DND-41 (cell line): ENCODE results near the gene DHCR7.

Source experiments
- ATAC-seq: fragments of 200-7000 bp; cut with Tn5 transposase; 3 replicates; pipeline ENCODE4 v1.9.1; 2021; ENCODE audit warnings: low read depth; ENCODE audit not compliant: insufficient read depth
- DNase-seq: peaks from one replicate; pipeline ENCODE4 v3.0.0-alpha.2; 2020
- H2AFZ ChIP-seq: 2 replicates; pipeline ENCODE4 v1.6.0; 2012; ENCODE audit warnings: low read depth, low read length
- H3K27ac ChIP-seq: 2 replicates; pipeline ENCODE4 v1.5.1; 2012; ENCODE audit warnings: low read length, inconsistent platforms
- H3K27me3 ChIP-seq: fragments of 200-600 bp; sonication (generic); 2 replicates; pipeline ENCODE4 v1.6.0; 2012; ENCODE audit warnings: low read length, mild to moderate bottlenecking, inconsistent platforms; ENCODE audit not compliant: insufficient read depth, poor library complexity
- H3K36me3 ChIP-seq: 2 replicates; pipeline ENCODE4 v1.5.1; 2012; ENCODE audit warnings: low read length, inconsistent platforms; ENCODE audit not compliant: insufficient read depth
- H3K4me1 ChIP-seq: 2 replicates; pipeline ENCODE4 v1.5.1; 2012; ENCODE audit warnings: mild to moderate bottlenecking, low read length; ENCODE audit not compliant: insufficient read depth
- H3K4me2 ChIP-seq: 2 replicates; pipeline ENCODE4 v1.6.0; 2012; ENCODE audit warnings: mild to moderate bottlenecking, moderate library complexity, low read length, inconsistent platforms; ENCODE audit not compliant: insufficient read depth
- H3K4me3 ChIP-seq, 2 experiments: fragments of 200-600 bp in 1 of 2; shearing (Covaris generic) in 1 of 2; 2 replicates each; pipeline ENCODE4 v1.5.1; 2012 to 2016; ENCODE audit warnings: inconsistent platforms in 2 of 2, low read length in 2 of 2, mild to moderate bottlenecking in 2 of 2, low read depth in 1 of 2, moderate library complexity in 1 of 2
- H3K79me2 ChIP-seq: 2 replicates; pipeline ENCODE4 v1.6.0; 2012; ENCODE audit warnings: low read length, inconsistent platforms; ENCODE audit not compliant: insufficient read depth
- H3K9ac ChIP-seq: 2 replicates; pipeline ENCODE4 v1.6.0; 2012; ENCODE audit warnings: low read depth, mild to moderate bottlenecking, inconsistent platforms, low read length, moderate library complexity
- H3K9me3 ChIP-seq: 2 replicates; pipeline ENCODE4 v1.5.1; 2012; ENCODE audit warnings: low read length, moderate library complexity, mild to moderate bottlenecking, inconsistent platforms; ENCODE audit not compliant: insufficient read depth, severe bottlenecking
- H4K20me1 ChIP-seq: 2 replicates; pipeline ENCODE4 v1.6.0; 2012; ENCODE audit warnings: low read length; ENCODE audit not compliant: insufficient read depth
- CTCF ChIP-seq: IDR thresholded peaks from 2 replicates; pipeline ENCODE4 v1.5.1; 2012; ENCODE audit warnings: borderline replicate concordance, low read length, moderate library complexity, mild to moderate bottlenecking; ENCODE audit not compliant: poor library complexity, severe bottlenecking; ENCODE audit errors: extremely low read depth
- EZH2 ChIP-seq: IDR thresholded peaks from 3 replicates; pipeline ENCODE4 v1.6.1; 2012; ENCODE audit warnings: borderline replicate concordance, low read depth, mild to moderate bottlenecking, moderate library complexity, low read length, inconsistent platforms; ENCODE audit not compliant: severe bottlenecking

DHCR7 gene

GRCh38 chr11:71472941-71473792 lies 25.0 kb upstream of the DHCR7 start:
- DNase-seq (no peak), ATAC-seq (no peak)
- Histone ChIP-seq H3K27ac (no peak overlapping the region), H3K9ac (no peak overlapping the region), H3K4me2 (no peak overlapping the region), H3K36me3 (peaks cover 65% of the 10 kb centered on the region), H3K4me1 (no peaks in the 10 kb centered on the region), H2AFZ (no peak overlapping the region), H3K27me3 (no peaks in the 10 kb centered on the region), H4K20me1 (0 out of 2 replicates have a peak, but pooled peaks cover 10% of the 10 kb centered on the region), H3K4me3 (no peak overlapping the region), H3K9me3 (no peaks in the 10 kb centered on the region), H3K79me2 (no peaks in the 10 kb centered on the region)
- TF ChIP-seq EZH2, result no peak
- TF ChIP-seq CTCF, result no peak

- H3K4me3 ChIP-seq, result no peak overlapping the region
- peaks cover 61% of the 10 kb centered on the region for H3K36me3 ChIP-seq
- H3K27ac ChIP-seq, result no peak overlapping the region
- H3K9me3 ChIP-seq, result no peaks in the 10 kb centered on the region
- H3K79me2 ChIP-seq, result no peaks in the 10 kb centered on the region
- H2AFZ ChIP-seq, result no peak overlapping the region
- no peak for DNase-seq
- no peak overlapping the region for H3K9ac ChIP-seq
- no peaks in the 10 kb centered on the region for H3K27me3 ChIP-seq
- no peak for ATAC-seq
- TF ChIP-seq EZH2 (no peak), CTCF (no peak)
- no peak overlapping the region for H3K4me2 ChIP-seq
- H4K20me1 ChIP-seq, result 0 out of 2 replicates have a peak, but pooled peaks cover 10% of the 10 kb centered on the region
- H3K4me1 ChIP-seq, result no peaks in the 10 kb centered on the region
Observed at GRCh38 chr11:71472357-71472885, 24.2 kb upstream of the DHCR7 start.

GRCh38 chr11:71470946-71471345 lies 22.8 kb upstream of the DHCR7 start:
- Histone ChIP-seq H4K20me1 (0 out of 2 replicates have a peak, but pooled peaks cover 10% of the 10 kb centered on the region), H3K27me3 (no peaks in the 10 kb centered on the region), H3K9ac (no peak overlapping the region), H3K27ac (no peak overlapping the region), H3K4me2 (no peak overlapping the region), H2AFZ (no peak overlapping the region), H3K4me3 (no peak overlapping the region), H3K79me2 (no peaks in the 10 kb centered on the region), H3K36me3 (peaks cover 61% of the 10 kb centered on the region), H3K9me3 (no peaks in the 10 kb centered on the region), H3K4me1 (no peaks in the 10 kb centered on the region)
- TF ChIP-seq CTCF, result no peak
- TF ChIP-seq EZH2, result no peak
- DNase-seq (no peak), ATAC-seq (no peak)
